CD4-positive, alpha-beta T cell (primary cell): ENCODE data around the gene MAP7D2. TPM values are rescaled to one million over a fixed set of nuclear protein-coding genes. Genes with fewer than 3 reads are reported as not detected.

Experiments used
- ATAC-seq: fragments of 200-7000 bp; cut with Tn5 transposase; one replicate; pipeline ENCODE4 v1.10.0; 2022; ENCODE audit warnings: mild to moderate bottlenecking; ENCODE audit not compliant: poor library complexity
- CTCF ChIA-PET: fragments of 350-600 bp; sonication (Branson Sonifier 250); formaldehyde crosslinking; loops from one replicate; lab custom pipeline; 2021; ENCODE audit warnings: antibody characterized with exemption, inconsistent platforms; lab: Charles Lee
- POLR2A ChIA-PET: fragments of 350-600 bp; sonication (Branson Sonifier 250); formaldehyde crosslinking; loops from one replicate; lab custom pipeline; 2021; ENCODE audit warnings: antibody characterized with exemption, inconsistent platforms; lab: Charles Lee
- DNase-seq, 14 experiments: peaks; one replicate each; pipeline ENCODE4 v3.0.0-alpha.2; 2013 to 2020; ENCODE audit warnings: mixed read lengths in 2 of 14
- H3K27ac ChIP-seq, 2 donors: one replicate each; pipeline versions ENCODE4 v1.5.1 to v1.7.0; 2013; ENCODE audit warnings: low read length in 2 of 2, low read depth in 1 of 2, mild to moderate bottlenecking in 1 of 2
- H3K27me3 ChIP-seq, 2 experiments: 1 replicate in 1 of 2; 2 replicates in 1 of 2; pipeline versions ENCODE4 v1.6.1 to v1.7.0; 2013; ENCODE audit warnings: low read length in 2 of 2, control low read depth in 1 of 2, mild to moderate bottlenecking in 1 of 2, moderate library complexity in 1 of 2; ENCODE audit not compliant: insufficient read depth in 2 of 2, control insufficient read depth in 1 of 2
- H3K36me3 ChIP-seq: one replicate; pipeline ENCODE4 v1.6.1; 2013; ENCODE audit warnings: low read length, control low read depth; ENCODE audit not compliant: insufficient read depth
- H3K4me1 ChIP-seq: one replicate; pipeline ENCODE4 v1.6.1; 2013; ENCODE audit warnings: low read length, control low read depth; ENCODE audit not compliant: insufficient read depth
- H3K4me3 ChIP-seq: one replicate; pipeline ENCODE4 v1.5.1; 2013; ENCODE audit warnings: mild to moderate bottlenecking, low read length, moderate library complexity
- H3K9me3 ChIP-seq, 2 experiments: 1 replicate in 1 of 2; 2 replicates in 1 of 2; pipeline versions ENCODE4 v1.6.1 to v1.7.0; 2013; ENCODE audit warnings: low read length in 2 of 2, mild to moderate bottlenecking in 2 of 2, control low read depth in 1 of 2, moderate library complexity in 1 of 2; ENCODE audit not compliant: control insufficient read depth in 1 of 2, insufficient read depth in 1 of 2
- H3K27ac Mint-ChIP-seq: one replicate; pipeline ENCODE4 v1.8.0; 2020; ENCODE audit warnings: mixed read lengths
- H3K27me3 Mint-ChIP-seq: one replicate; pipeline ENCODE4 v1.8.0; 2021; ENCODE audit warnings: mixed read lengths
- H3K36me3 Mint-ChIP-seq: one replicate; pipeline ENCODE4 v1.8.0; 2021; ENCODE audit warnings: low read depth, mixed read lengths
- H3K4me1 Mint-ChIP-seq: one replicate; pipeline ENCODE4 v1.8.0; 2021; ENCODE audit warnings: low read depth, mixed read lengths
- H3K4me3 Mint-ChIP-seq: one replicate; pipeline ENCODE4 v1.8.0; 2020; ENCODE audit warnings: mild to moderate bottlenecking, mixed read lengths
- H3K9me3 Mint-ChIP-seq: one replicate; pipeline ENCODE4 v1.8.0; 2020; ENCODE audit warnings: mixed read lengths
- intact Hi-C, 2 experiments: fragments of 100-400 bp; cut with DNase I in 1 of 2; cut with micrococcal nuclease in 1 of 2; formaldehyde crosslinking; loops; one replicate each; pipeline versions ENCODE4 v1.15.1 to v1.9.0; 2023 to 2025; cut with DNase I, micrococcal nuclease
- total RNA-seq, 174 experiments: library from RNA in 2 of 174; stranded (reverse) in 2 of 174; gene quantifications; one replicate each; pipeline ENCODE4 v1.2.3 and lab custom pipeline; 2021 to 2026
- TF ChIP-seq, protein P1 (sequence below): fragments of 200-600 bp; IDR thresholded peaks from one replicate; pipeline ENCODE4 v1.8.0; 2022; ENCODE audit warnings: antibody characterized with exemption, mild to moderate bottlenecking

The MAP7D2 gene
- total RNA-seq, 2 experiments from 2014 or later: 0.11 to 0.17 TPM

- H3K4me3 ChIP-seq: no peak overlapping the region
- peak in 2 of 14 experiments; percentile 12 to 13 for DNase-seq
- H3K36me3 ChIP-seq: no peaks in the 10 kb centered on the region
- POLR2A ChIA-PET: no interaction called here
- Mint-ChIP-seq H3K27ac (no peak overlapping the region), H3K4me3 (no peak overlapping the region), H3K27me3 (no peaks in the 10 kb centered on the region), H3K9me3 (no peaks in the 10 kb centered on the region), H3K36me3 (no peaks in the 10 kb centered on the region), H3K4me1 (no peaks in the 10 kb centered on the region)
- CTCF ChIA-PET: no interaction called here
- peaks cover 4% of the 10 kb centered on the region for H3K4me1 ChIP-seq
- H3K9me3 ChIP-seq: no peaks in the 10 kb centered on the region
- ATAC-seq: no peak
- H3K27me3 ChIP-seq: no peaks in the 10 kb centered on the region
- no peak overlapping the region for H3K27ac ChIP-seq
- TF ChIP-seq, protein P1, sequence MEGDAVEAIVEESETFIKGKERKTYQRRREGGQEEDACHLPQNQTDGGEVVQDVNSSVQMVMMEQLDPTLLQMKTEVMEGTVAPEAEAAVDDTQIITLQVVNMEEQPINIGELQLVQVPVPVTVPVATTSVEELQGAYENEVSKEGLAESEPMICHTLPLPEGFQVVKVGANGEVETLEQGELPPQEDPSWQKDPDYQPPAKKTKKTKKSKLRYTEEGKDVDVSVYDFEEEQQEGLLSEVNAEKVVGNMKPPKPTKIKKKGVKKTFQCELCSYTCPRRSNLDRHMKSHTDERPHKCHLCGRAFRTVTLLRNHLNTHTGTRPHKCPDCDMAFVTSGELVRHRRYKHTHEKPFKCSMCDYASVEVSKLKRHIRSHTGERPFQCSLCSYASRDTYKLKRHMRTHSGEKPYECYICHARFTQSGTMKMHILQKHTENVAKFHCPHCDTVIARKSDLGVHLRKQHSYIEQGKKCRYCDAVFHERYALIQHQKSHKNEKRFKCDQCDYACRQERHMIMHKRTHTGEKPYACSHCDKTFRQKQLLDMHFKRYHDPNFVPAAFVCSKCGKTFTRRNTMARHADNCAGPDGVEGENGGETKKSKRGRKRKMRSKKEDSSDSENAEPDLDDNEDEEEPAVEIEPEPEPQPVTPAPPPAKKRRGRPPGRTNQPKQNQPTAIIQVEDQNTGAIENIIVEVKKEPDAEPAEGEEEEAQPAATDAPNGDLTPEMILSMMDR: no peak
- intact Hi-C loops: loop anchor here in 1 of 2 experiments (10.0 kb wide), 1 partner anchor 326 kb away; no protein-coding TSS in a partner anchor
Observed at GRCh38 chrX:20060961-20061748, 55.6 kb downstream of the MAP7D2 start.

- no peaks in the 10 kb centered on the region for H3K4me1 Mint-ChIP-seq
- ATAC-seq: no peak
- Histone ChIP-seq H3K4me1 (peaks cover 4% of the 10 kb centered on the region), H3K9me3 (no peaks in the 10 kb centered on the region), H3K36me3 (no peaks in the 10 kb centered on the region), H3K27ac (no peak overlapping the region), H3K4me3 (no peak overlapping the region), H3K27me3 (no peaks in the 10 kb centered on the region)
- DNase-seq: no peak
- H3K36me3 Mint-ChIP-seq: no peaks in the 10 kb centered on the region
- intact Hi-C loops: loop anchor here in 1 of 2 experiments (10.0 kb wide), 1 partner anchor 325 kb away; no protein-coding TSS in a partner anchor
- H3K27ac Mint-ChIP-seq: no peak overlapping the region
- CTCF ChIA-PET: no interaction called here
- TF ChIP-seq, protein P1: no peak
- POLR2A ChIA-PET: no interaction called here
- H3K4me3 Mint-ChIP-seq: no peak overlapping the region
- no peaks in the 10 kb centered on the region for H3K9me3 Mint-ChIP-seq
- no peaks in the 10 kb centered on the region for H3K27me3 Mint-ChIP-seq
Observed at GRCh38 chrX:20059467-20060128, 57.1 kb downstream of the MAP7D2 start.

DNA sequence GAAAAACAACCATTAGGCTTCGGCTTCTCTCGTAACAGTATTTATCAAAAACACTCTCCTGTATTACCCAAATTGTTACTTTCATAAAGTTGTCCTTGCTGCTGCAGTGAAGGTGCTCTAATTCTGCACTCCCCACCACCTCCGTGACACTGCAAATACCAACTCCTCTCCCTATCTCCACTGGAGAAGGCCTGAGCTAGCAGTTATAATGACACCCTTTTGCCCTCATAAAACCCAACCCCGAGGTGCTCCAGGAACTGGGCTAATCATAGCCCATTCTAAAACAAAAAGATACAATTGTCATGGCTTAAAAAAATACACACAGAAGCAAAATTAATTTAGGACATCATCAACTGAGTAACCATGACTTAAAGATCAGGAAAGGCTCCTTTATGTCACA, 59.2 kb downstream of the MAP7D2 start:
- peaks cover 4% of the 10 kb centered on the region for H3K4me1 ChIP-seq
- no peaks in the 10 kb centered on the region for H3K27me3 ChIP-seq
- Mint-ChIP-seq H3K4me1 (no peaks in the 10 kb centered on the region), H3K27ac (no peak overlapping the region), H3K36me3 (no peaks in the 10 kb centered on the region), H3K9me3 (no peaks in the 10 kb centered on the region), H3K27me3 (no peaks in the 10 kb centered on the region), H3K4me3 (no peak overlapping the region)
- ATAC-seq (no peak), DNase-seq (no peak)
- H3K27ac ChIP-seq: no peak overlapping the region
- no peaks in the 10 kb centered on the region for H3K9me3 ChIP-seq
- ChIA-PET POLR2A (no interaction called here), CTCF (no interaction called here)
- TF ChIP-seq, protein P1: no peak
- no peak overlapping the region for H3K4me3 ChIP-seq
- intact Hi-C loops: no loop called here
- no peaks in the 10 kb centered on the region for H3K36me3 ChIP-seq
